GM12872 (cell line): ENCODE measurements around the gene NDUFA13.

Source experiments
- TF ChIP-seq, protein P1 (sequence below): IDR thresholded peaks from 3 replicates; pipeline ENCODE4 v1.5.1; 2011; ENCODE audit warnings: low read depth, mild to moderate bottlenecking, low read length, moderate library complexity; ENCODE audit not compliant: insufficient read depth

The NDUFA13 gene

DNA sequence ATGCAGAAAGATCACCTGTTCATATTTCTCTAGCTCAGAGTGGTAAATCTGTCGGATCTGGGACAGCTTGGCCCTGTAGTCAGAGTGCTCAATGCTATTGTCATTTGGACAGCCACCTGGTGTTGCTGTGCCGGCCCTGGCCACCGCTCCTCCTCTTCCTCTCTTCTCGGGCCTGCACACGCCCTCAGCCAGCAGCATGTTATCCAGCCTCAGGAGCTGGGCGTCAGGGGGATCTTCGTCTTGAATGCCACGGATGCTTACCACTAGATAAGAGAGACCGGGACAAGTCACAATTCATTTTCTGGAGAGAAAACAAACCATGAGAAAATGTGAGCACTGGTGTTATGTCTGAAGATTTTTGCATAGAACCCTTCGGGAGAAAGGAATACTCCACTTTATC is 54.5 kb downstream of the NDUFA13 start:
- TF ChIP-seq, protein P1, sequence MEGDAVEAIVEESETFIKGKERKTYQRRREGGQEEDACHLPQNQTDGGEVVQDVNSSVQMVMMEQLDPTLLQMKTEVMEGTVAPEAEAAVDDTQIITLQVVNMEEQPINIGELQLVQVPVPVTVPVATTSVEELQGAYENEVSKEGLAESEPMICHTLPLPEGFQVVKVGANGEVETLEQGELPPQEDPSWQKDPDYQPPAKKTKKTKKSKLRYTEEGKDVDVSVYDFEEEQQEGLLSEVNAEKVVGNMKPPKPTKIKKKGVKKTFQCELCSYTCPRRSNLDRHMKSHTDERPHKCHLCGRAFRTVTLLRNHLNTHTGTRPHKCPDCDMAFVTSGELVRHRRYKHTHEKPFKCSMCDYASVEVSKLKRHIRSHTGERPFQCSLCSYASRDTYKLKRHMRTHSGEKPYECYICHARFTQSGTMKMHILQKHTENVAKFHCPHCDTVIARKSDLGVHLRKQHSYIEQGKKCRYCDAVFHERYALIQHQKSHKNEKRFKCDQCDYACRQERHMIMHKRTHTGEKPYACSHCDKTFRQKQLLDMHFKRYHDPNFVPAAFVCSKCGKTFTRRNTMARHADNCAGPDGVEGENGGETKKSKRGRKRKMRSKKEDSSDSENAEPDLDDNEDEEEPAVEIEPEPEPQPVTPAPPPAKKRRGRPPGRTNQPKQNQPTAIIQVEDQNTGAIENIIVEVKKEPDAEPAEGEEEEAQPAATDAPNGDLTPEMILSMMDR = no peak

DNA sequence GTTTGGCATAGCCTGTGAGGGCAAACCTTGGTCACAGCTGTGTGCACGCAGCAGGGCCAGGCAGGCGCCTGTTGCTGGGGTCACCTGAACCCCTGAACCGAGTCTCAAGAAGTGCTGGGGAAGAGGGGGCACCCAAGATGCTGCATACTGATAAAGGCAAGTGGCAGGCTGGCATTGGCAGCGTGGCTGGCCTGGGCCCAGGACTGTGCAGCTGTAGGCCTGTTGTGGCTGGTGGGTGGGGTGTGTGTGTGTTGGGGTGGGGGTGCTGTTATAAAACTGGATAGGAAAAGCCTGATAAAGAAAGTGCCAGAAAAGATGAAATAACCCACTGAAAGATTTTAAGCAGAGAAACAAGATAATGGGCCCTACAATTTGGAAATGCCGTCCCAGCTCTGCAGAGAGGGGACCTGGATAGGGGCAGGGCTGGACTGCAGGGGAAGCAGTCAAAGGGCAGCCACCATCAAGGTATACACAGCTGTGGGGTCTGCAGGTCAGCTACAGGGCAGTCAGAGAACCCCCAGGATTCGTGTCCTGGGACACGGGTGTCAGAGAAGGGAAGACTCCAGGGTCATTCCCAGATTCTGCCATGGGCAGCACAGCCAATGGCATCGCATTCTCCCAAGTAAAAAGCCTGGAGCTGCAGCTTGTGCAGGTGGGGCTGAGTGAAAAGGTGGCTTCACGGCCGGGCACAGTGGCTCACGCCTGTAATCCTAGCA is 55.2 kb downstream of the NDUFA13 start:
- TF ChIP-seq, protein P1 = no peak

DNA sequence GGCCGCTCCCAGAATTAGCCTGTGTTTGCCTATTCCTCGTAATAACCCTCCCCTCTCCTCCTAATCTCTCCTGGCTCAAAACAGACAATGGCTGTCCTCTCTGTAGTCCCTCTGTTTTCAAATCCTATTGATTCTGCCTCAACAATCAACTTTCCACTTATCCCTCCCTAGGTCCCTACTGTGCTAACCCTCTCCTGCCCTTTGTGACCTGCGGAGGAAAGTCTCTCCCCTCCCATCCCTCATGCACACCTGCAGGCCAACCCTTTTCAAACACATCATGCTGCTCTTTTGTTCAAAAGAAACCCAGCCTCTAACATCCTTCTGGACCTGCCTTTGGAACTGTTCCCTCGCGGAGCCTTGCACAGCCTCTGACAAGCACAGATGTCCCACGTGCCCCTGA is 59.4 kb downstream of the NDUFA13 start:
- TF ChIP-seq, protein P1 = no peak
